Measurements from ENCODE around the gene SLC2A4.

SLC2A4 gene

GRCh38 chr17:7306911-7307685 lies 25.6 kb downstream of the SLC2A4 start, which contains the start of gene EIF5A:
Gene EIF5A (plus strand): TSS chr17:7307628. CDS start chr17:7309636, 2,008 bp downstream.
- DNase-seq (ENCODE audit: low read depth), result peak; percentile 100

GRCh38 chr17:7307686-7308624 lies 26.4 kb downstream of the SLC2A4 start:
- peak; percentile 13 for DNase-seq (ENCODE audit: low read depth)

- DNase-seq (ENCODE audit: low read depth), result peak; percentile 81
Observed at GRCh38 chr17:7308625-7309433, 27.3 kb downstream of the SLC2A4 start.

GRCh38 chr17:7309628-7310027 lies 28.1 kb downstream of the SLC2A4 start:
- DNase-seq (ENCODE audit: low read depth), result no peak

- DNase-seq (ENCODE audit: low read depth), result no peak
Observed at GRCh38 chr17:7311110-7311705, 29.7 kb downstream of the SLC2A4 start.

GRCh38 chr17:7312432-7313087 lies 31.0 kb downstream of the SLC2A4 start:
- no peak for DNase-seq (ENCODE audit: low read depth)

- DNase-seq (ENCODE audit: low read depth), result no peak
Observed at GRCh38 chr17:7313088-7313889, 31.8 kb downstream of the SLC2A4 start.

GRCh38 chr17:7313890-7314718 lies 32.6 kb downstream of the SLC2A4 start:
- no peak for DNase-seq (ENCODE audit: low read depth)

- peak; percentile 61 for DNase-seq (ENCODE audit: low read depth)
Observed at GRCh38 chr17:7314719-7315569, 33.4 kb downstream of the SLC2A4 start, which contains the start of gene GPS2. Gene GPS2 (minus strand): TSS chr17:7315360. CDS start chr17:7315052, 308 bp downstream.

GRCh38 chr17:7315570-7316235 lies 34.2 kb downstream of the SLC2A4 start:
- no peak for DNase-seq (ENCODE audit: low read depth)

GRCh38 chr17:7317161-7317803 lies 35.8 kb downstream of the SLC2A4 start:
- DNase-seq (ENCODE audit: low read depth), result no peak

GRCh38 chr17:7318121-7318860 lies 36.8 kb downstream of the SLC2A4 start:
- DNase-seq (ENCODE audit: low read depth), result no peak

GRCh38 chr17:7321466-7321865 lies 39.9 kb downstream of the SLC2A4 start:
- no peak for DNase-seq (ENCODE audit: low read depth)

- DNase-seq (ENCODE audit: low read depth), result no peak
Observed at GRCh38 chr17:7322520-7323194, 41.1 kb downstream of the SLC2A4 start.

- peak; percentile 6 for DNase-seq (ENCODE audit: low read depth)
Observed at GRCh38 chr17:7323731-7324437, 42.4 kb downstream of the SLC2A4 start.
